Lower leg skin (tissue), 4 donors: ENCODE data around the gene HABP2. TPM values are rescaled to one million over a fixed set of nuclear protein-coding genes. Genes with fewer than 3 reads are reported as not detected.

Experiments used
- DNase-seq, 2 donors: peaks; one replicate each; pipeline ENCODE4 v3.0.0-alpha.2; 2019; ENCODE audit warnings: low spot score in 2 of 2
- H3K4me3 ChIP-seq: fragments of 200-600 bp; sonication (generic); 2 replicates; pipeline ENCODE4 v1.5.1; 2017; ENCODE audit warnings: mild to moderate bottlenecking, low read depth; ENCODE audit not compliant: poor library complexity, severe bottlenecking
- POLR2A ChIP-seq, 2 donors: fragments of 450-650 bp; IDR thresholded peaks; one replicate each; pipeline ENCODE4 v1.6.1; 2016 to 2017; ENCODE audit warnings: antibody characterized with exemption in 2 of 2, mild to moderate bottlenecking in 1 of 2, moderate library complexity in 1 of 2
- WGBS, 2 donors: methylation state at CpG; one replicate each; pipeline ENCODE4 v1.1.5; 2018; 5-methylcytosine and 5-hydroxymethylcytosine counted together
- intact Hi-C: fragments of 100-400 bp; cut with DNase I; formaldehyde crosslinking; loops from one replicate; pipeline ENCODE4 v1.15.0; 2023; ENCODE audit warnings: low total_unique reads
- total RNA-seq, 4 donors: library from RNA; depleted of rRNA; stranded (reverse); fragments of >200 nt; gene quantifications; one replicate each; pipeline ENCODE4 v1.1.0, GENCODE V29; 2016
- TF ChIP-seq, protein P1 (sequence below), 3 donors: fragments of 450-650 bp; IDR thresholded peaks; one replicate each; pipeline ENCODE4 v1.5.1; 2016; ENCODE audit warnings: antibody characterized with exemption in 3 of 3, mild to moderate bottlenecking in 3 of 3, moderate library complexity in 2 of 3

HABP2 gene
- total RNA-seq, 4 donors from 2014 or later = 0.10 TPM; not detected in 3

DNA sequence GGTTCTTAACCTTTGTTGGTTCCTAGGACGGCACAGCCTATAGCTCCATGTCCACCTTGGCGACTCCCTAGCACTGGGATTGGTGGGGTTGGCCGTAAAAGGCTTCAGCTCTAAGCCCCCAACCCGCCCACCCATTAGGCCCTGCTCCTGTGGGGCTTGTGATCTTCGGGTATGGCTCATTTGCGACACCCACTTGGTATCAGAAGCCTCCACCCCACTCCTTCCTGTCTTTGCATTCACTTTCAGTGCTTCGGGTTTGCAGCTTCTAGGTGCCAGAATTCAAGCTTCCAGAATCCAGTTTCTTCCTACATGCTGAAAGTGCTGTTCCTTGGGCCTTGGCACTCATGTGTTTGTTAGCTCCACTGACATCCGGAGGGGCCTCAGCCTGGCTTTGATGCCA is 39.5 kb downstream of the HABP2 start:
- DNase-seq = no peak

DNA sequence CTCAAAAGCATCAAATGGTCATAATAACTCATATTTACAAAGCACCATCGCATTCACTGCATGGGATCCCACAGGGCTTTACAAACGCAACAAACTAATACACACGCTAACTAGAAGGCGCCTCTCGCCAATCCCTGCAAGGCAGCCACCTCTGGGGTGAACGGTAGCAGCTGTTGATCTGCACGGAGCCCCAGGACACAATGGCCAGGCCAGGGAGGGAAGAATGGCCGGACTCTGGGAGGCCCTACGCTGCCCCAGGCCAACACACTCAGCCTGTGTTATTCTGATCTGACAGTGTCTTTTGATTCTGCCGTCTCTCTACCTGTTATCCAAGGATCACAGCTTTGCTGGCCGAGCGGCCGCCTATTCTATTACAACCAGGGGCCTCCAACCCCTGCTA is 41.8 kb downstream of the HABP2 start:
- TF ChIP-seq, protein P1, sequence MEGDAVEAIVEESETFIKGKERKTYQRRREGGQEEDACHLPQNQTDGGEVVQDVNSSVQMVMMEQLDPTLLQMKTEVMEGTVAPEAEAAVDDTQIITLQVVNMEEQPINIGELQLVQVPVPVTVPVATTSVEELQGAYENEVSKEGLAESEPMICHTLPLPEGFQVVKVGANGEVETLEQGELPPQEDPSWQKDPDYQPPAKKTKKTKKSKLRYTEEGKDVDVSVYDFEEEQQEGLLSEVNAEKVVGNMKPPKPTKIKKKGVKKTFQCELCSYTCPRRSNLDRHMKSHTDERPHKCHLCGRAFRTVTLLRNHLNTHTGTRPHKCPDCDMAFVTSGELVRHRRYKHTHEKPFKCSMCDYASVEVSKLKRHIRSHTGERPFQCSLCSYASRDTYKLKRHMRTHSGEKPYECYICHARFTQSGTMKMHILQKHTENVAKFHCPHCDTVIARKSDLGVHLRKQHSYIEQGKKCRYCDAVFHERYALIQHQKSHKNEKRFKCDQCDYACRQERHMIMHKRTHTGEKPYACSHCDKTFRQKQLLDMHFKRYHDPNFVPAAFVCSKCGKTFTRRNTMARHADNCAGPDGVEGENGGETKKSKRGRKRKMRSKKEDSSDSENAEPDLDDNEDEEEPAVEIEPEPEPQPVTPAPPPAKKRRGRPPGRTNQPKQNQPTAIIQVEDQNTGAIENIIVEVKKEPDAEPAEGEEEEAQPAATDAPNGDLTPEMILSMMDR (IDR thresholded peaks at IDR 0.05) = no peak
- TF ChIP-seq POLR2A (IDR thresholded peaks at IDR 0.05) = no peak
- WGBS, 2 donors = 77 to 87% methylated on average over 13 of the region's 13 CpGs
- DNase-seq = no peak
- H3K4me3 ChIP-seq = no peak overlapping the region
- intact Hi-C loops = no loop called here

More for the DNA sequence above, 39.5 kb downstream of the HABP2 start:
- no peak overlapping the region for H3K4me3 ChIP-seq
- TF ChIP-seq POLR2A (IDR thresholded peaks at IDR 0.05) = no peak
- TF ChIP-seq, protein P1 (IDR thresholded peaks at IDR 0.05) = no peak
- 79 to 83% methylated on average over 8 of the region's 8 CpGs for WGBS, 2 donors
- intact Hi-C loops = no loop called here

DNA sequence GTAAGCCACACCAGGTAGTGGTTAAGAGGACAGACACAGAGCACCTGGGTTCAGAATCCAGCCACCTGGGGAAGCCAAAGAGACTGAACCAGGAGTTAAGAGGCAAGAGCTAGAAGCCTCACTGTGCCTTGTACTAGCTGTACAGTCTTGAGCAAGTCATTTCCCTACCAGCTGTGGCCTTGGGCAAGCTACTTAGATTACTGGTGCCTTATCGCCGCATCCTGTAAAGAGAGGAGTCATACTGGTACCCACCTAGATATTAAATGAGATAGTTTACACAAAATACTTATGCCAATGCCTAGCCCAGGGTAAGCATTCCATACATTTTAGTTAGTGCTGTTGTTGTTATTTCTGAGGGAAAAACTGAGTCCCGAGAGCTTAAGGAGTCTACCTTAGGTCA is 47.7 kb downstream of the HABP2 start:
- no peak overlapping the region for H3K4me3 ChIP-seq
- intact Hi-C loops = no loop called here
- WGBS, 2 donors = 97 to 98% methylated on average over 3 of the region's 3 CpGs
- no peak for DNase-seq
- TF ChIP-seq, protein P1 (IDR thresholded peaks at IDR 0.05) = no peak
- no peak for TF ChIP-seq POLR2A (IDR thresholded peaks at IDR 0.05)

DNA sequence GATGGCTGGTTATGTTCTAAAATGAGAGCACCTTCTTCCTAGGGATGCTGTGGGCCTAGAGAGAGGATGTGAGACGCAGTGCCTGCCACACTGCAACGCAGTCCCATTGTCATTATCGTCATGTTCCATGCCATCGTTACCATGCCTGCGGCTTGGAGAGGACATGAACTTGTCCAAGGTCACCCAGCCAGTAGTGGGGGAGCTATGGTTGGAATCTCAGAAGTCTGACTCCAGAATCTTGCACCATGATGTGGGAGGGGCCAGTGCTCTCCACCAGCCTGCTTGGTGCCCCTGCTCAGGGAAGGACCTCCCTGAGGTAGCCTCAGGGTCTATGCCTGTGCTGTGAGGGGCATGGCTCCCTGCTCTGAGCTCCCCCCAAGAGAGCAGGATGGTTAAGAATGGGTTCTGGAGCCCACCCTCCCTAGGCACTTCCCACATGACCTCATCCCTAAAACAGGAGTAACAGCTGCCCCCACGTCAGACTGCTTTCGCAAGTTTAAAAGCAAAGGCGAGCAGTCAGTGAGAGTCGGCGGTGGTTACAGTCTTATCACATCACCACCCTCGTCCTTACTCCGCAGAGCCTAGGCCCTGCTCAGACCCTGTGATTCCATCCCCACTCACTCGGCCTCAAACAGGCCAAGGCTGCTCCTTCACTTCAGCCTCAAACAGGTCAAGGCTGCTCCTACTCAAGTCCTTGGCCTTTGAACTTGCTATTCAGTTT is 50.4 kb downstream of the HABP2 start:
- intact Hi-C loops = no loop called here
- TF ChIP-seq, protein P1 (IDR thresholded peaks at IDR 0.05) = no peak
- no peak for TF ChIP-seq POLR2A (IDR thresholded peaks at IDR 0.05)
- no peak overlapping the region for H3K4me3 ChIP-seq
- no peak for DNase-seq
- WGBS, 2 donors = 86 to 87% methylated on average over 13 of the region's 13 CpGs

DNA sequence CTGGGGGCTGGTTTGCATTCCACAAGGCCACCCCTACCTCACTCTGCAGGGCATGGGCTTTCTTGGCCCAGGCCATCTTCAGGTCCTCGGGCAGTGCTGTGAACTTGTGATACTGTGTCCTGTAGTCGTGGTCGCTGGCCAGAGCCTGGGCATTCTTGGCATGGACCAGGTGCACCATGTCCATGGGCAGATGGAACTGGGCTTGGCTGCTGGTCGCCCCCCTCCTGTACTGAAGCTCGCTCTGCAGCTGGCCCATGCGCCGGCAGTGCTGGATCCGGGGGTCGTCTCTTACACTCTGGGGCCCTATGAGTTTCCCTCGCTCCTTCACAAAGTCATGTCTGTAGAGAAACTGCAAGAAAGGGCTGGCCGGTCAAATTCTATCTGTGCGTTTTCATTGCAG is 51.7 kb downstream of the HABP2 start:
- no peak overlapping the region for H3K4me3 ChIP-seq
- WGBS, 2 donors = 88 to 94% methylated on average over 12 of the region's 12 CpGs
- DNase-seq = no peak
- intact Hi-C loops = no loop called here
- TF ChIP-seq, protein P1 (IDR thresholded peaks at IDR 0.05) = no peak
- TF ChIP-seq POLR2A (IDR thresholded peaks at IDR 0.05) = no peak
